Activated naive CD8-positive, alpha-beta T cell treated with anti-CD3 and anti-CD28 coated beads, Interleukin-2, amount 50 U/mL, for 24 hours (primary cell): ENCODE results near the gene KCTD13.

Experiments used
- ATAC-seq: fragments of 150-1000 bp; cut with Tn5 transposase; one replicate; pipeline ENCODE4 v1.10.0; 2021
- DNase-seq: peaks from one replicate; pipeline ENCODE4 v3.0.0; 2021
- H3K27ac Mint-ChIP-seq: one replicate; pipeline ENCODE4 v1.8.0; 2021; ENCODE audit warnings: mild to moderate bottlenecking, mixed read lengths
- H3K27me3 Mint-ChIP-seq: one replicate; pipeline ENCODE4 v1.8.0; 2021; ENCODE audit warnings: mixed read lengths
- H3K36me3 Mint-ChIP-seq: one replicate; pipeline ENCODE4 v1.8.0; 2021; ENCODE audit warnings: low read depth, mixed read lengths
- H3K4me1 Mint-ChIP-seq: one replicate; pipeline ENCODE4 v1.8.0; 2021; ENCODE audit warnings: mixed read lengths
- H3K4me3 Mint-ChIP-seq: one replicate; pipeline ENCODE4 v1.8.0; 2021; ENCODE audit warnings: mild to moderate bottlenecking, moderate library complexity, mixed read lengths
- H3K9me3 Mint-ChIP-seq: one replicate; pipeline ENCODE4 v1.8.0; 2021; ENCODE audit warnings: mixed read lengths

KCTD13 gene

GRCh38 chr16:29863669-29863984 is 62.4 kb downstream of the KCTD13 start:
- no peaks in the 10 kb centered on the region for H3K27me3 Mint-ChIP-seq
- DNase-seq, result no peak
- ATAC-seq, result no peak
- no peaks in the 10 kb centered on the region for H3K9me3 Mint-ChIP-seq
- H3K36me3 Mint-ChIP-seq, result peaks cover 5% of the 10 kb centered on the region
- peak overlapping the region; percentile 100 for H3K27ac Mint-ChIP-seq
- H3K4me1 Mint-ChIP-seq, result peaks cover 20% of the 10 kb centered on the region
- peak overlapping the region; percentile 90 for H3K4me3 Mint-ChIP-seq

GRCh38 chr16:29862884-29863668 is 63.0 kb downstream of the KCTD13 start, which contains the start of gene CDIPT:
Gene CDIPT (minus strand): TSS chr16:29863226. CDS start chr16:29862857, 369 bp downstream.
- H3K4me3 Mint-ChIP-seq, result peak within 1 kb of the TSS; percentile 90
- ATAC-seq (peak; percentile 99), DNase-seq (peak; percentile 90)
- no peaks in the 10 kb centered on the region for H3K27me3 Mint-ChIP-seq
- peaks cover 7% of the 10 kb centered on the region for H3K36me3 Mint-ChIP-seq
- no peaks in the 10 kb centered on the region for H3K9me3 Mint-ChIP-seq
- H3K27ac Mint-ChIP-seq, result peak within 1 kb of the TSS; percentile 100
- H3K4me1 Mint-ChIP-seq, result peaks cover 22% of the 10 kb centered on the region

- Mint-ChIP-seq H3K4me1 (peaks cover 21% of the 10 kb centered on the region), H3K4me3 (peak overlapping the region; percentile 90), H3K27me3 (no peaks in the 10 kb centered on the region), H3K27ac (peak overlapping the region; percentile 80), H3K9me3 (no peaks in the 10 kb centered on the region), H3K36me3 (peaks cover 7% of the 10 kb centered on the region)
- no peak for ATAC-seq
- no peak for DNase-seq
Measured at GRCh38 chr16:29862383-29862883, 63.6 kb downstream of the KCTD13 start.

GRCh38 chr16:29860218-29860617 is 65.8 kb downstream of the KCTD13 start:
- ATAC-seq, result no peak
- Mint-ChIP-seq H3K4me1 (peaks cover 21% of the 10 kb centered on the region), H3K27ac (no peak overlapping the region), H3K4me3 (peak overlapping the region; percentile 90), H3K27me3 (no peaks in the 10 kb centered on the region), H3K36me3 (peaks cover 7% of the 10 kb centered on the region), H3K9me3 (no peaks in the 10 kb centered on the region)
- no peak for DNase-seq

GRCh38 chr16:29858974-29859373 is 67.1 kb downstream of the KCTD13 start:
- H3K27me3 Mint-ChIP-seq, result no peaks in the 10 kb centered on the region
- DNase-seq (no peak), ATAC-seq (no peak)
- H3K27ac Mint-ChIP-seq, result no peak overlapping the region
- H3K4me1 Mint-ChIP-seq, result peaks cover 19% of the 10 kb centered on the region
- H3K36me3 Mint-ChIP-seq, result peaks cover 7% of the 10 kb centered on the region
- H3K4me3 Mint-ChIP-seq, result no peak overlapping the region
- H3K9me3 Mint-ChIP-seq, result no peaks in the 10 kb centered on the region

GRCh38 chr16:29858149-29858849 is 67.7 kb downstream of the KCTD13 start:
- H3K36me3 Mint-ChIP-seq, result peaks cover 7% of the 10 kb centered on the region
- no peak overlapping the region for H3K27ac Mint-ChIP-seq
- peaks cover 19% of the 10 kb centered on the region for H3K4me1 Mint-ChIP-seq
- DNase-seq (no peak), ATAC-seq (no peak)
- H3K27me3 Mint-ChIP-seq, result no peaks in the 10 kb centered on the region
- H3K9me3 Mint-ChIP-seq, result no peaks in the 10 kb centered on the region
- no peak overlapping the region for H3K4me3 Mint-ChIP-seq

- H3K4me3 Mint-ChIP-seq, result no peak overlapping the region
- DNase-seq (no peak), ATAC-seq (no peak)
- H3K4me1 Mint-ChIP-seq, result peaks cover 19% of the 10 kb centered on the region
- peaks cover 7% of the 10 kb centered on the region for H3K36me3 Mint-ChIP-seq
- H3K27ac Mint-ChIP-seq, result no peak overlapping the region
- H3K9me3 Mint-ChIP-seq, result no peaks in the 10 kb centered on the region
- H3K27me3 Mint-ChIP-seq, result no peaks in the 10 kb centered on the region
Measured at GRCh38 chr16:29857133-29857760, 68.8 kb downstream of the KCTD13 start.
